GM18907 (cell line): ENCODE measurements around the gene TEX264.

Experiments
- ATAC-seq: cut with Tn5 transposase; IDR thresholded peaks from one replicate; pipeline ENCODE4 v1.9.1; 2021; ENCODE audit warnings: mild to moderate bottlenecking, moderate library complexity; ENCODE audit not compliant: unreplicated experiment

TEX264 gene

GRCh38 chr3:51747840-51748239 lies 76.8 kb downstream of the TEX264 start:
- no peak for ATAC-seq

DNA sequence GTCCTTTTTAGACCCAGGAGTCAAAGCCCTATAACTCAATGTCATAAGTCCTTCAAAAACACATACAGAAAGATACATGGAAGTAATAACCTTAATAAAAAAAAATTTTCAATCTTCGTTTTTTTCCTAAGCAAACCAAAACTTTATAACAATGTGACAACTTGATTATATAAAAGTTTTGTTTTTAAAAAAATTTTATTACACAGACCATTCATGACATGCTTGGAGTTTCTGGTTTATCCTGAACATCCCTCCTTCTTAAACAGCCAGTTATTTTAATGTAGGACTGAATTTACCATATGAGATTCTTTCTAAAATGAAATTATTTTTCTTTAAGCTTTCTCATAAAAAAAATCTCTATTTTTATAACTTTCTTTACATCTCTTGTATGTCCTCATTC lies 77.3 kb downstream of the TEX264 start:
- ATAC-seq, result no peak

GRCh38 chr3:51750878-51751277 lies 79.8 kb downstream of the TEX264 start:
- no peak for ATAC-seq

GRCh38 chr3:51751287-51751686 lies 80.2 kb downstream of the TEX264 start:
- ATAC-seq, result no peak
